Body of pancreas (tissue), 4 donors: Measurements from ENCODE around the gene POLR3E. TPM values are rescaled to one million over a fixed set of nuclear protein-coding genes. Genes with fewer than 3 reads are reported as not detected.

Source experiments
- ATAC-seq: fragments of 150-250 bp; one replicate; pipeline ENCODE4 v1.9.1; 2016
- DNase-seq, 4 donors: peaks; one replicate each; pipeline ENCODE4 v3.0.0-alpha.2; 2019
- H3K27ac ChIP-seq, 4 donors: fragments of 200-600 bp; sonication (generic); 1 replicate in 3 of 4; 2 replicates in 1 of 4; pipeline versions ENCODE4 v1.5.1 to v1.6.1; 2016 to 2019; ENCODE audit warnings: mild to moderate bottlenecking in 1 of 4, mixed read lengths in 1 of 4, moderate library complexity in 1 of 4
- H3K27me3 ChIP-seq, 2 donors: fragments of 200-600 bp; sonication (generic); one replicate each; pipeline ENCODE4 v1.6.0; 2016; ENCODE audit warnings: mild to moderate bottlenecking in 1 of 2
- H3K36me3 ChIP-seq, 2 donors: fragments of 200-600 bp; sonication (generic); replicated peaks in 1 of 2; 2 replicates each; pipeline ENCODE4 v1.5.1; 2016; ENCODE audit warnings: low read depth in 2 of 2; ENCODE audit not compliant: insufficient read depth in 1 of 2
- H3K4me1 ChIP-seq: fragments of 200-600 bp; sonication (generic); one replicate; pipeline ENCODE4 v1.6.0; 2016
- H3K4me3 ChIP-seq, 2 donors: fragments of 200-600 bp; sonication (generic); 1 replicate in 1 of 2; 2 replicates in 1 of 2; pipeline ENCODE4 v1.5.1; 2016 to 2019
- H3K9me3 ChIP-seq, 3 donors: fragments of 200-600 bp; sonication (generic); 1 replicate in 2 of 3; 2 replicates in 1 of 3; pipeline ENCODE4 v1.5.1; 2016
- POLR2A ChIP-seq, 3 donors: fragments of 450-650 bp; IDR thresholded peaks; one replicate each; pipeline ENCODE4 v1.6.1; 2016; ENCODE audit warnings: antibody characterized with exemption in 3 of 3, mild to moderate bottlenecking in 2 of 3
- WGBS, 2 donors: methylation state at CpG; one replicate each; pipeline ENCODE4 v1.1.5; 2017; 5-methylcytosine and 5-hydroxymethylcytosine counted together
- intact Hi-C: fragments of 100-400 bp; cut with DNase I; formaldehyde crosslinking; loops from one replicate; pipeline ENCODE4 v1.15.1; 2023
- total RNA-seq, 2 donors: library from RNA; depleted of rRNA; stranded (reverse); fragments of >200 nt; gene quantifications; one replicate each; pipeline ENCODE4 v1.1.0, GENCODE V29; 2016
- TF ChIP-seq, protein P1 (sequence below), 7 experiments: fragments of 450-650 bp in 4 of 7; fragments of 200-600 bp in 3 of 7; sonication (generic) in 3 of 7; IDR thresholded peaks; one replicate each; pipeline ENCODE4 v1.5.1; 2016 to 2019; ENCODE audit warnings: antibody characterized with exemption in 7 of 7

Gene POLR3E
- total RNA-seq, 2 donors from 2014 or later, result 52.1 to 94.9 TPM

DNA sequence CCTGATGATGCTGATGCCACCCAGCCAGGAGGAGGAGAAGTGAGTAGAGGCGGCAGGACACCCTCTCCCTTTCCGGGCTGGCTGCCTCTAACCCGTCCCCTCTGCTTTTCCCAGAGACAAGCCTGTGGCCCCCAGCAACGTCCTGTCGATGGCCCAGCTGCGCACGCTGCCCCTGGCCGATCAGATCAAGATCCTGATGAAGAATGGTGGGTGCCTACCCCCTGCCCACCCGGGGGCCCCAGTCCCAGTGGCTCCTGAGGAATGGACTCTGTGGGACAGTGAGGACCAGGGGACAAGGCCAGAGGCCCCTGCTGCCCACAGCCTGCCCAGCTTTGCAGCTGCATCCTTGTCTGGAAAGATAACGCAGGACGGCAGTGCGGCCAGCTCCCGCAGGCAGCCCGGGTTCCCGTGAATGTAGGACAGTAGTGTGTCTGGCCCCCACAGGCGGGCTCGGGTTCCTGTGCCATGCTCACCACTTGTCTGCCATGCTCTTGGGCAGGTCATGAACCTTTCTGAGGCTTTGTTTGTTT, 19.9 kb downstream of the POLR3E start:
- H3K36me3 ChIP-seq, result peaks cover 5 to 42% of the 10 kb centered on the region in 2 donors
- 75 to 90% methylated on average over 7 to 17 of the region's 17 CpGs for WGBS, 2 donors

DNA sequence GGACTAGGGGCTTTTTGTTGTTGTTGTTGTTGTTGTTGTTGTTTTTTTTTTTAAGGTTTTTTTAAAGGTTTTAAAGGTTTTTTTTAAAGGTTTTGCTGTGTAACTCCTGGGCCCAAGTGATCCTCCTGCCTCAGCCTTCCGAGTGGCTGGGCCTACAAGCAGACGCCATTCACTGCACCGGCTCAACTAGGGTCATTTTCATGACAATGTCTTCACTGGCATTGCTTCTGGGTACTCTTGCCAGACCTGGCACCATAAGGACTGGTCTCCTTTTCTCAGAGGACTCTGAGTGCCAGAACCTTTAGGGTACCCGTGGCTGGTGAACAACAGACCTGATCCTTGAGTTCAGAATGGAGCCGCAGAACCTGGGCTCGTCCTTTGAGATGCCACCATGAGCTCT, 20.4 kb downstream of the POLR3E start:
- no peak for DNase-seq
- H3K4me1 ChIP-seq, result peaks cover 7% of the 10 kb centered on the region
- no peak for ATAC-seq
- WGBS, 2 donors, result 82 to 94% methylated on average over 4 to 6 of the region's 6 CpGs
- H3K27ac ChIP-seq, result no peak overlapping the region
- no peaks in the 10 kb centered on the region for H3K9me3 ChIP-seq
- peaks cover 5 to 40% of the 10 kb centered on the region in 2 donors for H3K36me3 ChIP-seq
- no peaks in the 10 kb centered on the region for H3K27me3 ChIP-seq
- TF ChIP-seq, protein P1, sequence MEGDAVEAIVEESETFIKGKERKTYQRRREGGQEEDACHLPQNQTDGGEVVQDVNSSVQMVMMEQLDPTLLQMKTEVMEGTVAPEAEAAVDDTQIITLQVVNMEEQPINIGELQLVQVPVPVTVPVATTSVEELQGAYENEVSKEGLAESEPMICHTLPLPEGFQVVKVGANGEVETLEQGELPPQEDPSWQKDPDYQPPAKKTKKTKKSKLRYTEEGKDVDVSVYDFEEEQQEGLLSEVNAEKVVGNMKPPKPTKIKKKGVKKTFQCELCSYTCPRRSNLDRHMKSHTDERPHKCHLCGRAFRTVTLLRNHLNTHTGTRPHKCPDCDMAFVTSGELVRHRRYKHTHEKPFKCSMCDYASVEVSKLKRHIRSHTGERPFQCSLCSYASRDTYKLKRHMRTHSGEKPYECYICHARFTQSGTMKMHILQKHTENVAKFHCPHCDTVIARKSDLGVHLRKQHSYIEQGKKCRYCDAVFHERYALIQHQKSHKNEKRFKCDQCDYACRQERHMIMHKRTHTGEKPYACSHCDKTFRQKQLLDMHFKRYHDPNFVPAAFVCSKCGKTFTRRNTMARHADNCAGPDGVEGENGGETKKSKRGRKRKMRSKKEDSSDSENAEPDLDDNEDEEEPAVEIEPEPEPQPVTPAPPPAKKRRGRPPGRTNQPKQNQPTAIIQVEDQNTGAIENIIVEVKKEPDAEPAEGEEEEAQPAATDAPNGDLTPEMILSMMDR (IDR thresholded peaks at IDR 0.05), result no peak
- TF ChIP-seq POLR2A (IDR thresholded peaks at IDR 0.05), result no peak
- H3K4me3 ChIP-seq, result no peak overlapping the region
- intact Hi-C loops, result no loop called here

More for the DNA sequence above, 19.9 kb downstream of the POLR3E start:
- Histone ChIP-seq H3K27me3 (no peaks in the 10 kb centered on the region), H3K9me3 (no peaks in the 10 kb centered on the region), H3K27ac (no peak overlapping the region), H3K4me1 (peaks cover 7% of the 10 kb centered on the region), H3K4me3 (no peak overlapping the region)
- TF ChIP-seq, protein P1 (IDR thresholded peaks at IDR 0.05), result no peak
- no peak for TF ChIP-seq POLR2A (IDR thresholded peaks at IDR 0.05)
- DNase-seq (peak in 1 of 4 donors; percentile 10), ATAC-seq (no peak)
- intact Hi-C loops, result no loop called here

DNA sequence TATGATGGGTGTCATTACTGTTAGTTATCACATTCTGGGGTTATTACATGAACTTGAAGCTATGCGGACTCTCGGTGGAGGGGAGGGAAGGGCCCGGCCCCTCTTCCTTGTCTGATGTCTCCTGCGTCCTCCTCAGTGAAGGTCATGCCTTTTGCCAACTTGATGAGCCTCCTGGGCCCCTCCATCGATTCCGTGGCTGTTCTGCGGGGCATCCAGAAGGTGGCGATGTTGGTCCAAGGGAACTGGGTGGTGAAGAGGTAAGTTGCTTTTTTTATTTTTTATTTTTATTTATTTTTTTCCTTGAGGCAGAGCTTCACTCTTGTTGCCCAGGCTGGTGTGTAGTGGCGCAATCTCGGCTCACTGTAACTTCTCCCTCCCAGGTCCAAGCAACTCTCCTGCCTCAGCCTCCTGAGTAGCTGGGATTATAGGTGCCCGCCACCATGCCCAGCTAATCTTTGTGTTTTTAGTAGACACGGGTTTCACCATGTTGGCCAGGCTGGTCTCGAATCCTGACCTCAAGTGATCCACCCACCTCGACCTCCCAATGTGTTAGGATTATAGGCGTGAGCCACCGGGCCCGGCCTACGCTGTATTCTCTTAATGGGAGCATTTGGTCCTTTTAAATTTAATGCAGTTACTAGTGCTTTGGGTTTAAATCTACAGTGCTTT, 21.6 kb downstream of the POLR3E start:
- Histone ChIP-seq H3K4me3 (no peak overlapping the region), H3K4me1 (peaks cover 7% of the 10 kb centered on the region), H3K9me3 (no peaks in the 10 kb centered on the region), H3K27ac (no peak overlapping the region), H3K36me3 (peaks cover 5 to 37% of the 10 kb centered on the region in 2 donors), H3K27me3 (no peaks in the 10 kb centered on the region)
- intact Hi-C loops, result no loop called here
- TF ChIP-seq, protein P1 (IDR thresholded peaks at IDR 0.05), result peak; percentile 33 to 58 (median 48)
- TF ChIP-seq POLR2A (IDR thresholded peaks at IDR 0.05), result no peak
- WGBS, 2 donors, result 68 to 70% methylated on average over 17 to 18 of the region's 18 CpGs
- DNase-seq (peak in 1 of 4 donors; percentile 40), ATAC-seq (no peak)

DNA sequence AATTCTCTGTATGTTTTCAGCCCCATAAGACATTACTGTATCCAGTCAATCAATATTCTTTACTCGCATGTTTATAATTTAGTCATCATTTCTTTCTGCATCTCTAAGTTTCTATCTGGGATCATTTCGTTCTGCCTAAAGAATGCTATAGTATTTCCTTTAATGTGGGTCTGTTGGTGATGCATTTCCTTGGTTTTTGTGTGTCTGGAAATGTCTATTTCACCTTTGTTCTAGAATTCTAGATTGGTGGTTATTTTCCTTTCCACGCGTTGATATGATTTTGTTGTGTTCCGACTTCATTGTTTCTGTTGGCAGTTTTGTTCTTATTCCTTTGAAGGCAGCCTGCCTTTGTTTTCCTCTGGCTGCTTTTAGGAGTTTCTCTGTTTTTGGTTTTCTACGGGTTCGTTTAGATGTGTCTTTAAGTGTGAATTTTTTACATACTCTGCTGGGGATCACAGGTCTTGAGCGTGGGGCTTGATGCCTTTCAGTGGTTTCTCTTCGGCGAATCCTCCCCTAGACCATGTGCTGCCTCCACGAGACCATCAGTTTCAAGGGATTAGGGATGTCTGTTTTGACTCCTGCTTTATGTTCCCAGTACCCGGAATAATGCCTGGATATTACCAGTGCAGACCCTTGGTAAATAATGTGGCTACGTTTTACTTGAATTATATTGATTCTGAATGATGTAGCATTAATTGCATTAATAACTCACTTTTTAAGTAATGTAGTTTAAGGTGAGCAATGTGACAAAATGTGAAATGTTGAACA, 23.5 kb downstream of the POLR3E start:
- peak in 1 of 4 donors; percentile 4 for DNase-seq
- TF ChIP-seq, protein P1 (IDR thresholded peaks at IDR 0.05), result no peak
- no peak for TF ChIP-seq POLR2A (IDR thresholded peaks at IDR 0.05)

More for the DNA sequence above, 23.5 kb downstream of the POLR3E start:
- peaks cover 5 to 40% of the 10 kb centered on the region in 2 donors for H3K36me3 ChIP-seq
- 72 to 79% methylated on average over 13 of the region's 13 CpGs for WGBS, 2 donors
- H3K4me3 ChIP-seq, result no peak overlapping the region
- ATAC-seq, result no peak
- H3K9me3 ChIP-seq, result no peaks in the 10 kb centered on the region
- no peak overlapping the region for H3K27ac ChIP-seq
- intact Hi-C loops, result no loop called here
- H3K27me3 ChIP-seq, result no peaks in the 10 kb centered on the region
- peaks cover 7% of the 10 kb centered on the region for H3K4me1 ChIP-seq
